H1 (cell line): ENCODE measurements around the gene SAMD14. TPM values are rescaled to one million over a fixed set of nuclear protein-coding genes. Genes with fewer than 3 reads are reported as not detected.

Source experiments
- CTBP2 ChIP-seq: IDR thresholded peaks from 2 replicates; pipeline ENCODE4 v1.7.0; 2011; ENCODE audit warnings: borderline replicate concordance, mild to moderate bottlenecking, moderate library complexity, mixed read lengths, low read length; ENCODE audit not compliant: insufficient read depth, insufficient read length
- SIN3A ChIP-seq, 2 experiments: IDR thresholded peaks in 1 of 2; conservative IDR thresholded peaks in 1 of 2; 2 replicates each; pipeline ENCODE4 v1.6.1; 2011 to 2012; ENCODE audit warnings: low read length in 2 of 2, improper control_type of control experiment in 1 of 2, low read depth in 1 of 2, mild to moderate bottlenecking in 1 of 2
- YY1 ChIP-seq: IDR thresholded peaks from 2 replicates; pipeline ENCODE4 v1.6.1; 2011; ENCODE audit warnings: low read depth, mild to moderate bottlenecking, low read length
- polyA plus RNA-seq, 7 experiments: library from polyadenylated mRNA; depleted of rRNA in 3 of 7; stranded (reverse) in 5 of 7; unstranded in 2 of 7; fragments of >200 nt in 5 of 7; fragments of 200-250 nt in 2 of 7; gene quantifications; 1 replicate in 5 of 7; 2 replicates in 1 of 7; 4 replicates in 1 of 7; pipeline versions ENCODE4 v1.2.1 to v1.2.3, GENCODE V29; 2011 to 2013; ENCODE audit warnings: missing spikeins in 2 of 7, mixed read lengths in 2 of 7
- total RNA-seq: library from RNA; stranded (reverse); fragmentation: NEBNext Ultra II Directional; extraction: Animal tissue kit (Norgen Biotek cat#: 25700); gene quantifications from 2 replicates; pipeline ENCODE4 v1.2.1, GENCODE V29; 2021
- TF ChIP-seq, protein P1 (sequence below): fragments of 300-600 bp; sonication (generic); IDR thresholded peaks from 2 replicates; pipeline ENCODE4 v1.7.1; 2012; ENCODE audit warnings: low read length, moderate library complexity, mild to moderate bottlenecking, inconsistent platforms; ENCODE audit not compliant: insufficient replicate concordance
- TF ChIP-seq, protein P2 (sequence below): IDR thresholded peaks from 2 replicates; pipeline ENCODE4 v1.6.1; 2011; ENCODE audit warnings: low read depth, mild to moderate bottlenecking, low read length; ENCODE audit not compliant: insufficient read depth

Gene SAMD14
- total and polyA plus RNA-seq, 2 of the 8 experiments (the other 6 are each of a cell fraction or from before 2014, with no cell fraction given): 5.7 to 5.8 TPM

DNA sequence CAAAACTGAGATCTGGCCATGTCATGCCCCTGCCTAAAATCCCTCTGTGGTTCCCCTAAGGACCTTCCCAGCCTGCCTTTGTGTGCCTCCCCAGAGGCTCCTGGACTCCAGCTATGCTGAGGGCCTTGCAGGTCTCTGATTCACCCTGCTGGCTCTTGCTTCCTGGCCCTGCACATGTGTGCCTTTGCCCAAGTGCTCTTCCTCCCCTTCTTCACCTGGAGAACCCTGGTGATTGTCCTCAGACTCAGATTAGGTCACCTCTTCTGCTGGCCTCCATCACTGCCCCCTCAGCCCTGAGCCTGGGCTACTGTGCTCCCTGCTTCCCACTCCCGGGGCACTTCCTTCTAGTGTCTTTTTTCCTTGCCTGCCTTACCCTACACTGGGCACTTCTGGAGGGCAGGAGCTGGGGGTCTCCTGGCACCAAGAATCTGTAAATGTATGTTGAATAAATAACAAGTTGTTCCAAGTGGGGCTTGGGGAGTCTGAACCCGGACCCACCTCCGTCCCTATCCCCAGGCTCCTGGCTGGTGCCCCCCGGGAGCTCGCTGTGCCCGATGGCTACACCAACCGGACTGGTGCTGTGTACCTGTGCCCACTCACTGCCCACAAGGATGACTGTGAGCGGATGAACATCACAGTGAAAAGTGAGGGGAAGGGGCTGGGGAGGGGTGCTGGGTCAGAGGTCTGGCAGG is 66.3 kb downstream of the SAMD14 start (continued):
- TF ChIP-seq, protein P1, sequence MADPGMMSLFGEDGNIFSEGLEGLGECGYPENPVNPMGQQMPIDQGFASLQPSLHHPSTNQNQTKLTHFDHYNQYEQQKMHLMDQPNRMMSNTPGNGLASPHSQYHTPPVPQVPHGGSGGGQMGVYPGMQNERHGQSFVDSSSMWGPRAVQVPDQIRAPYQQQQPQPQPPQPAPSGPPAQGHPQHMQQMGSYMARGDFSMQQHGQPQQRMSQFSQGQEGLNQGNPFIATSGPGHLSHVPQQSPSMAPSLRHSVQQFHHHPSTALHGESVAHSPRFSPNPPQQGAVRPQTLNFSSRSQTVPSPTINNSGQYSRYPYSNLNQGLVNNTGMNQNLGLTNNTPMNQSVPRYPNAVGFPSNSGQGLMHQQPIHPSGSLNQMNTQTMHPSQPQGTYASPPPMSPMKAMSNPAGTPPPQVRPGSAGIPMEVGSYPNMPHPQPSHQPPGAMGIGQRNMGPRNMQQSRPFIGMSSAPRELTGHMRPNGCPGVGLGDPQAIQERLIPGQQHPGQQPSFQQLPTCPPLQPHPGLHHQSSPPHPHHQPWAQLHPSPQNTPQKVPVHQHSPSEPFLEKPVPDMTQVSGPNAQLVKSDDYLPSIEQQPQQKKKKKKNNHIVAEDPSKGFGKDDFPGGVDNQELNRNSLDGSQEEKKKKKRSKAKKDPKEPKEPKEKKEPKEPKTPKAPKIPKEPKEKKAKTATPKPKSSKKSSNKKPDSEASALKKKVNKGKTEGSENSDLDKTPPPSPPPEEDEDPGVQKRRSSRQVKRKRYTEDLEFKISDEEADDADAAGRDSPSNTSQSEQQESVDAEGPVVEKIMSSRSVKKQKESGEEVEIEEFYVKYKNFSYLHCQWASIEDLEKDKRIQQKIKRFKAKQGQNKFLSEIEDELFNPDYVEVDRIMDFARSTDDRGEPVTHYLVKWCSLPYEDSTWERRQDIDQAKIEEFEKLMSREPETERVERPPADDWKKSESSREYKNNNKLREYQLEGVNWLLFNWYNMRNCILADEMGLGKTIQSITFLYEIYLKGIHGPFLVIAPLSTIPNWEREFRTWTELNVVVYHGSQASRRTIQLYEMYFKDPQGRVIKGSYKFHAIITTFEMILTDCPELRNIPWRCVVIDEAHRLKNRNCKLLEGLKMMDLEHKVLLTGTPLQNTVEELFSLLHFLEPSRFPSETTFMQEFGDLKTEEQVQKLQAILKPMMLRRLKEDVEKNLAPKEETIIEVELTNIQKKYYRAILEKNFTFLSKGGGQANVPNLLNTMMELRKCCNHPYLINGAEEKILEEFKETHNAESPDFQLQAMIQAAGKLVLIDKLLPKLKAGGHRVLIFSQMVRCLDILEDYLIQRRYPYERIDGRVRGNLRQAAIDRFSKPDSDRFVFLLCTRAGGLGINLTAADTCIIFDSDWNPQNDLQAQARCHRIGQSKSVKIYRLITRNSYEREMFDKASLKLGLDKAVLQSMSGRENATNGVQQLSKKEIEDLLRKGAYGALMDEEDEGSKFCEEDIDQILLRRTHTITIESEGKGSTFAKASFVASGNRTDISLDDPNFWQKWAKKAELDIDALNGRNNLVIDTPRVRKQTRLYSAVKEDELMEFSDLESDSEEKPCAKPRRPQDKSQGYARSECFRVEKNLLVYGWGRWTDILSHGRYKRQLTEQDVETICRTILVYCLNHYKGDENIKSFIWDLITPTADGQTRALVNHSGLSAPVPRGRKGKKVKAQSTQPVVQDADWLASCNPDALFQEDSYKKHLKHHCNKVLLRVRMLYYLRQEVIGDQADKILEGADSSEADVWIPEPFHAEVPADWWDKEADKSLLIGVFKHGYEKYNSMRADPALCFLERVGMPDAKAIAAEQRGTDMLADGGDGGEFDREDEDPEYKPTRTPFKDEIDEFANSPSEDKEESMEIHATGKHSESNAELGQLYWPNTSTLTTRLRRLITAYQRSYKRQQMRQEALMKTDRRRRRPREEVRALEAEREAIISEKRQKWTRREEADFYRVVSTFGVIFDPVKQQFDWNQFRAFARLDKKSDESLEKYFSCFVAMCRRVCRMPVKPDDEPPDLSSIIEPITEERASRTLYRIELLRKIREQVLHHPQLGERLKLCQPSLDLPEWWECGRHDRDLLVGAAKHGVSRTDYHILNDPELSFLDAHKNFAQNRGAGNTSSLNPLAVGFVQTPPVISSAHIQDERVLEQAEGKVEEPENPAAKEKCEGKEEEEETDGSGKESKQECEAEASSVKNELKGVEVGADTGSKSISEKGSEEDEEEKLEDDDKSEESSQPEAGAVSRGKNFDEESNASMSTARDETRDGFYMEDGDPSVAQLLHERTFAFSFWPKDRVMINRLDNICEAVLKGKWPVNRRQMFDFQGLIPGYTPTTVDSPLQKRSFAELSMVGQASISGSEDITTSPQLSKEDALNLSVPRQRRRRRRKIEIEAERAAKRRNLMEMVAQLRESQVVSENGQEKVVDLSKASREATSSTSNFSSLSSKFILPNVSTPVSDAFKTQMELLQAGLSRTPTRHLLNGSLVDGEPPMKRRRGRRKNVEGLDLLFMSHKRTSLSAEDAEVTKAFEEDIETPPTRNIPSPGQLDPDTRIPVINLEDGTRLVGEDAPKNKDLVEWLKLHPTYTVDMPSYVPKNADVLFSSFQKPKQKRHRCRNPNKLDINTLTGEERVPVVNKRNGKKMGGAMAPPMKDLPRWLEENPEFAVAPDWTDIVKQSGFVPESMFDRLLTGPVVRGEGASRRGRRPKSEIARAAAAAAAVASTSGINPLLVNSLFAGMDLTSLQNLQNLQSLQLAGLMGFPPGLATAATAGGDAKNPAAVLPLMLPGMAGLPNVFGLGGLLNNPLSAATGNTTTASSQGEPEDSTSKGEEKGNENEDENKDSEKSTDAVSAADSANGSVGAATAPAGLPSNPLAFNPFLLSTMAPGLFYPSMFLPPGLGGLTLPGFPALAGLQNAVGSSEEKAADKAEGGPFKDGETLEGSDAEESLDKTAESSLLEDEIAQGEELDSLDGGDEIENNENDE: no peak
- TF ChIP-seq YY1 (no peak), SIN3A (conservative IDR thresholded peaks at IDR 0.05 in 1 of 2, IDR thresholded peaks at IDR 0.05 in 1 of 2; ENCODE audit: low read depth in 1 of 2, low read length in 2 of 2) (no peak), CTBP2 (no peak)
- TF ChIP-seq, protein P2, sequence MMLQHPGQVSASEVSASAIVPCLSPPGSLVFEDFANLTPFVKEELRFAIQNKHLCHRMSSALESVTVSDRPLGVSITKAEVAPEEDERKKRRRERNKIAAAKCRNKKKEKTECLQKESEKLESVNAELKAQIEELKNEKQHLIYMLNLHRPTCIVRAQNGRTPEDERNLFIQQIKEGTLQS: no peak
- TF ChIP-seq, all 59 proteins: peak for 0
